ENCODE results near the gene OXT. TPM values are rescaled to one million over a fixed set of nuclear protein-coding genes. Genes with fewer than 3 reads are reported as not detected.

Gene OXT
- total and polyA plus RNA-seq, 2 of the 13 experiments (the other 11 are each of a cell fraction or from before 2014, with no cell fraction given), result not detected

DNA sequence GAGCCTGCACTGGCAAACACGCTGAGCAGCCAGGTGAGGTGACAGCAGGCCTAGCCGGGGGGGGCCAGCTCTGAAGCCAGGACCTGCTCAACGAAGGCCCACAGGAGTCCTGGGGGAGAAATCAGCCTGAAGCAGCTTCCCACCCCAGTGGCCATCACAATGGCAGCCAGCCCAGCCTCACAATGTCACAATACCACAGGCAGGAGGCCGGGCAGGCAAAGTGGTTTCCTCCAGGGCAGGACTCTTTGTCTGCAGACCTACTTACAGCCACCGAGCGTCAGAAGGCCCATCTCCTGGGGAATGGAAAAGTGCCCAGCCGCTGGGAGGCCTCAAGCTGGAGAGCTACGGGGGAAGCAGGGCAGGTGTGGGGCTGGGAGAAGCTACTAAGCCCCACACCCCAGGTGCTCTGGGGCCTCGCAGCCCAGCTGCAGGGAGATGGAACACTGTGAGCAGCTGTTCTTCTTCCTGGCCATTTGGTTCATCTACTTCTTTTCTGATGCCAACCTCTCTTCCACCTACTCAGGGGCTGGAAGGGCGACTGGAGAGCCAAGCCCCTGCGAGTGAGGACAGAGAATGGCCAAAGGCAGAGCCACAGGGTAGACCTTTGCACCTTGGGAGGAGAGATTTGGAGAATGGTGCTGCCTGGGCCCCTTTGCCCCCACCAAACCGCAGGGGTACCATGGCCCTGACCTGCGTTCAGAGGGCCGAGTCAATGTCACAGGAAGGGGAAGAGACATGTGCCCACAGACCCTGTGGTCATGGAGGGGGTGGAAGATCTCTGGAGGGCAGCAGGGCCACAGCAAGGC is 35.4 kb downstream of the OXT start (continued):
- peak; percentile 62; the same call in 1 of the 2 replicates for TF ChIP-seq ZNF83 (CRISPR knock-in tag; IDR thresholded peaks at IDR 0.05; ENCODE audit: borderline replicate concordance)
- TF ChIP-seq NR2F1 (CRISPR knock-in tag; IDR thresholded peaks at IDR 0.05), result peak; percentile 77 to 87
- peak; percentile 36 for TF ChIP-seq YY1 (IDR thresholded peaks at IDR 0.05; ENCODE audit: insufficient read depth, insufficient replicate concordance, low read depth, low read length)
- TF ChIP-seq, protein P1, sequence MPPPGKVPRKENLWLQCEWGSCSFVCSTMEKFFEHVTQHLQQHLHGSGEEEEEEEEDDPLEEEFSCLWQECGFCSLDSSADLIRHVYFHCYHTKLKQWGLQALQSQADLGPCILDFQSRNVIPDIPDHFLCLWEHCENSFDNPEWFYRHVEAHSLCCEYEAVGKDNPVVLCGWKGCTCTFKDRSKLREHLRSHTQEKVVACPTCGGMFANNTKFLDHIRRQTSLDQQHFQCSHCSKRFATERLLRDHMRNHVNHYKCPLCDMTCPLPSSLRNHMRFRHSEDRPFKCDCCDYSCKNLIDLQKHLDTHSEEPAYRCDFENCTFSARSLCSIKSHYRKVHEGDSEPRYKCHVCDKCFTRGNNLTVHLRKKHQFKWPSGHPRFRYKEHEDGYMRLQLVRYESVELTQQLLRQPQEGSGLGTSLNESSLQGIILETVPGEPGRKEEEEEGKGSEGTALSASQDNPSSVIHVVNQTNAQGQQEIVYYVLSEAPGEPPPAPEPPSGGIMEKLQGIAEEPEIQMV (CRISPR knock-in tag; IDR thresholded peaks at IDR 0.05; ENCODE audit: low read depth), result no peak
- peak; percentile 53; the same call in 1 of the 2 replicates for TF ChIP-seq GATAD1 (CRISPR knock-in tag; IDR thresholded peaks at IDR 0.05)
- TF ChIP-seq ZNF747 (CRISPR knock-in tag; IDR thresholded peaks at IDR 0.05; ENCODE audit: borderline replicate concordance), result peak; percentile 32; the same call in 1 of the 2 replicates
- TF ChIP-seq ZFP41 (CRISPR knock-in tag; IDR thresholded peaks at IDR 0.05; ENCODE audit: borderline replicate concordance), result 0 out of 2 replicates have a peak, but pooled peaks have one; percentile 35
- TF ChIP-seq, protein P2, sequence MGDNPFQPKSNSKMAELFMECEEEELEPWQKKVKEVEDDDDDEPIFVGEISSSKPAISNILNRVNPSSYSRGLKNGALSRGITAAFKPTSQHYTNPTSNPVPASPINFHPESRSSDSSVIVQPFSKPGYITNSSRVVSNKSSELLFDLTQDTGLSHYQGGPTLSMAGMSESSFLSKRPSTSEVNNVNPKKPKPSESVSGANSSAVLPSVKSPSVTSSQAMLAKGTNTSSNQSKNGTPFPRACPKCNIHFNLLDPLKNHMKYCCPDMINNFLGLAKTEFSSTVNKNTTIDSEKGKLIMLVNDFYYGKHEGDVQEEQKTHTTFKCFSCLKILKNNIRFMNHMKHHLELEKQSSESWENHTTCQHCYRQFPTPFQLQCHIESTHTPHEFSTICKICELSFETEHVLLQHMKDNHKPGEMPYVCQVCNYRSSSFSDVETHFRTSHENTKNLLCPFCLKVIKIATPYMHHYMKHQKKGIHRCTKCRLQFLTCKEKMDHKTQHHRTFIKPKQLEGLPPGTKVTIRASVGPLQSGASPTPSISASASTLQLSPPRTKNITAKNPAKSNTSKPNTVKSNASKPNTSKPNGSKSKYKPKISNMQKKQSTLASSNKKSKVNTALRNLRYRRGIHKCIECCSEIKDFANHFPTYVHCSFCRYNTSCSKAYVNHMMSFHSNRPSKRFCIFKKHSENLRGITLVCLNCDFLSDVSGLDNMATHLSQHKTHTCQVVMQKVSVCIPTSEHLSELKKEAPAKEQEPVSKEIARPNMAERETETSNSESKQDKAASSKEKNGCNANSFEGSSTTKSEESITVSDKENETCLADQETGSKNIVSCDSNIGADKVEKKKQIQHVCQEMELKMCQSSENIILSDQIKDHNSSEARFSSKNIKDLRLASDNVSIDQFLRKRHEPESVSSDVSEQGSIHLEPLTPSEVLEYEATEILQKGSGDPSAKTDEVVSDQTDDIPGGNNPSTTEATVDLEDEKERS (CRISPR knock-in tag; IDR thresholded peaks at IDR 0.05), result 0 out of 2 replicates have a peak, but pooled peaks have one; percentile 50
- TF ChIP-seq THAP7 (CRISPR knock-in tag; IDR thresholded peaks at IDR 0.05), result peak; percentile 62; the same call in 1 of the 2 replicates
- 0 out of 2 replicates have a peak, but pooled peaks have one; percentile 17 for TF ChIP-seq MAZ (IDR thresholded peaks at IDR 0.05; ENCODE audit: borderline replicate concordance, low read depth, low read length)
- peak; percentile 76 for TF ChIP-seq MAZ (CRISPR knock-in tag; IDR thresholded peaks at IDR 0.05; ENCODE audit: low read depth)
- TF ChIP-seq EED (CRISPR knock-in tag; IDR thresholded peaks at IDR 0.05), result 0 out of 2 replicates have a peak, but pooled peaks have one; percentile 79
- TF ChIP-seq EHMT2 (IDR thresholded peaks at IDR 0.05; ENCODE audit: borderline replicate concordance, low read depth, low read length), result peak; percentile 82
- peak; percentile 53; the same call in 1 of the 2 replicates for TF ChIP-seq ZBTB4 (CRISPR knock-in tag; IDR thresholded peaks at IDR 0.05; ENCODE audit: borderline replicate concordance)
- TF ChIP-seq MEIS1 (CRISPR knock-in tag; IDR thresholded peaks at IDR 0.05; ENCODE audit: borderline replicate concordance), result no peak
- TF ChIP-seq HNRNPLL (IDR thresholded peaks at IDR 0.05; ENCODE audit: low read depth, low read length, poor library complexity, severe bottlenecking), result no peak
